OCI-LY7 (cell line): ENCODE results near the gene LACC1. TPM values are rescaled to one million over a fixed set of nuclear protein-coding genes. Genes with fewer than 3 reads are reported as not detected.

ENCODE experiments used
- BruUV-seq: library from RNA; stranded (reverse); fragments of 400-500 nt; replicated peaks from 2 replicates; lab custom pipeline; 2021; lab: Mats Ljungman, UMichigan
- CTCF ChIA-PET: fragments of 300-600 bp; sonication (Branson Sonifier 250); formaldehyde crosslinking; loops from one replicate; lab custom pipeline; 2022; ENCODE audit warnings: antibody characterized with exemption; ENCODE audit not compliant: unreplicated experiment; lab: Charles Lee
- POLR2A ChIA-PET: fragments of 300-600 bp; sonication (Branson Sonifier 250); formaldehyde crosslinking; loops from one replicate; lab custom pipeline; 2022; ENCODE audit warnings: antibody characterized with exemption; lab: Charles Lee
- DNase-seq: peaks from one replicate; pipeline ENCODE4 v3.0.0-alpha.2; 2015; ENCODE audit warnings: low spot score
- H2AFZ ChIP-seq: fragments of 200-600 bp; sonication (generic), shearing (Covaris generic); 2 replicates; pipeline ENCODE4 v1.6.1; 2014; ENCODE audit warnings: mild to moderate bottlenecking, antibody characterized with exemption, low read length, moderate library complexity
- H3K27ac ChIP-seq: fragments of 200-600 bp; sonication (generic); 2 replicates; pipeline ENCODE4 v1.5.1; 2014; ENCODE audit warnings: mixed run types, low read depth, mild to moderate bottlenecking, moderate library complexity, low read length, inconsistent platforms; ENCODE audit not compliant: poor library complexity, severe bottlenecking
- H3K36me3 ChIP-seq: fragments of 200-600 bp; sonication (generic); 2 replicates; pipeline ENCODE4 v1.6.1; 2014; ENCODE audit warnings: mild to moderate bottlenecking, antibody characterized with exemption, low read length, moderate library complexity, mixed read lengths; ENCODE audit not compliant: insufficient read depth
- H3K4me1 ChIP-seq: fragments of 200-600 bp; sonication (generic); 2 replicates; pipeline ENCODE4 v1.5.1; 2014; ENCODE audit warnings: mild to moderate bottlenecking, low read length; ENCODE audit not compliant: insufficient read depth, poor library complexity, severe bottlenecking
- H3K4me2 ChIP-seq: fragments of 200-600 bp; sonication (generic); 2 replicates; pipeline ENCODE4 v1.6.1; 2014; ENCODE audit warnings: mild to moderate bottlenecking, low read length
- H3K4me3 ChIP-seq: fragments of 200-600 bp; sonication (generic); 2 replicates; pipeline ENCODE4 v1.5.1; 2014; ENCODE audit warnings: mild to moderate bottlenecking, low read depth, low read length; ENCODE audit not compliant: poor library complexity, severe bottlenecking
- H3K79me2 ChIP-seq: fragments of 200-600 bp; sonication (generic); 2 replicates; pipeline ENCODE4 v1.6.1; 2016; ENCODE audit warnings: low read depth, mild to moderate bottlenecking, low read length, moderate library complexity, mixed read lengths; ENCODE audit not compliant: insufficient read depth
- H3K9me2 ChIP-seq: fragments of 200-600 bp; sonication (generic); 2 replicates; pipeline ENCODE4 v1.6.1; 2016; ENCODE audit warnings: mild to moderate bottlenecking, low read length, mixed read lengths; ENCODE audit not compliant: insufficient read depth
- H3K9me3 ChIP-seq: fragments of 200-600 bp; sonication (generic); 2 replicates; pipeline ENCODE4 v1.6.1; 2014; ENCODE audit warnings: mild to moderate bottlenecking, mixed run types, low read length, mixed read lengths
- H4K20me1 ChIP-seq: fragments of 200-600 bp; sonication (generic); 2 replicates; pipeline ENCODE4 v1.6.1; 2014; ENCODE audit warnings: mild to moderate bottlenecking, antibody characterized with exemption, low read length, moderate library complexity, mixed read lengths; ENCODE audit not compliant: insufficient read depth
- EZH2phosphoT487 ChIP-seq: fragments of 200-600 bp; sonication (generic); IDR thresholded peaks from 2 replicates; pipeline ENCODE4 v1.6.1; 2018; ENCODE audit warnings: low read depth, borderline replicate concordance, mild to moderate bottlenecking, mixed run types, antibody characterized with exemption, low read length, moderate library complexity, mixed read lengths
- intact Hi-C: fragments of 100-400 bp; cut with micrococcal nuclease; formaldehyde crosslinking; loops from one replicate; pipeline ENCODE4 v1.10.0; 2022; ENCODE audit not compliant: unreplicated experiment
- total RNA-seq, 2 experiments: library from RNA; depleted of rRNA in 1 of 2; stranded (reverse); fragments of >200 nt in 1 of 2; shearing (Covaris generic) in 1 of 2; gene quantifications; 2 replicates each; pipeline ENCODE4 v1.2.3, GENCODE V29; 2014 to 2022
- TF ChIP-seq, protein P1 (sequence below): fragments of 200-600 bp; sonication (generic); conservative IDR thresholded peaks from 2 replicates; pipeline ENCODE4 v1.5.1; 2014; ENCODE audit warnings: mild to moderate bottlenecking, antibody characterized with exemption, low read length, moderate library complexity, mixed read lengths

The LACC1 gene
- total RNA-seq, 2 experiments from 2014 or later, result 3.5 to 11.3 TPM

DNA sequence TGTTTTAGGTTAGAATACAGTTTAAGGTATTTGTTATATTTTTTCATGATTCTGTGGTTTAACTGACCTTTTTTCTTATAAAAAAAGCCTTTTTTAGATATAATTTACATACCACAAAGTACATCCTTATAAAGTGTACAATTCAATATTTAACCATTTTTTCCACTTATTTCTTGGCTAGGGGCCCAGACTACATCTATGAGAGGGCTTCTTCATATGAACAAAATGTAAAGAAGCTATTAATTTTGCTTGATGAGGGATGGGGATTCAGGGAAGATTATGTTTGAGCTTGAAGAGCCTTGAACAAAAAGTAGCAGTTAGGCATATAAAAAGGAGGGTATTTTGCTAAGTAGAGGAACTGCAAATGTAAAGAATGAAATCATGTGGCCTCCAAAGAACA is 2.4 kb upstream of the LACC1 start:
- TSS peak; percentile 52 for BruUV-seq
- H2AFZ ChIP-seq, result peak overlapping the region; percentile 3; the same call in 1 of the 2 replicates
- peak overlapping the region; percentile 93 for H3K4me2 ChIP-seq
- DNase-seq, result no peak
- POLR2A ChIA-PET, result interaction anchor here (0.5 to 1.5 kb wide), 3 partner anchors 9 to 1453 kb away, joined by 3 to 4 read pairs (median 3); no protein-coding TSS in a partner anchor
- H3K27ac ChIP-seq, result peak overlapping the region; percentile 48
- H4K20me1 ChIP-seq, result no peaks in the 10 kb centered on the region
- intact Hi-C loops, result loop anchor here (5.0 kb wide), 3 partner anchors 635 to 1040 kb away; partner anchors contain the start of gene TSC22D1
- CTCF ChIA-PET, result no interaction called here
- H3K4me1 ChIP-seq, result peaks cover 42% of the 10 kb centered on the region
- peaks cover 9% of the 10 kb centered on the region; the same call in 1 of the 2 replicates for H3K36me3 ChIP-seq
- H3K4me3 ChIP-seq, result peak overlapping the region; percentile 84
- TF ChIP-seq, protein P1, sequence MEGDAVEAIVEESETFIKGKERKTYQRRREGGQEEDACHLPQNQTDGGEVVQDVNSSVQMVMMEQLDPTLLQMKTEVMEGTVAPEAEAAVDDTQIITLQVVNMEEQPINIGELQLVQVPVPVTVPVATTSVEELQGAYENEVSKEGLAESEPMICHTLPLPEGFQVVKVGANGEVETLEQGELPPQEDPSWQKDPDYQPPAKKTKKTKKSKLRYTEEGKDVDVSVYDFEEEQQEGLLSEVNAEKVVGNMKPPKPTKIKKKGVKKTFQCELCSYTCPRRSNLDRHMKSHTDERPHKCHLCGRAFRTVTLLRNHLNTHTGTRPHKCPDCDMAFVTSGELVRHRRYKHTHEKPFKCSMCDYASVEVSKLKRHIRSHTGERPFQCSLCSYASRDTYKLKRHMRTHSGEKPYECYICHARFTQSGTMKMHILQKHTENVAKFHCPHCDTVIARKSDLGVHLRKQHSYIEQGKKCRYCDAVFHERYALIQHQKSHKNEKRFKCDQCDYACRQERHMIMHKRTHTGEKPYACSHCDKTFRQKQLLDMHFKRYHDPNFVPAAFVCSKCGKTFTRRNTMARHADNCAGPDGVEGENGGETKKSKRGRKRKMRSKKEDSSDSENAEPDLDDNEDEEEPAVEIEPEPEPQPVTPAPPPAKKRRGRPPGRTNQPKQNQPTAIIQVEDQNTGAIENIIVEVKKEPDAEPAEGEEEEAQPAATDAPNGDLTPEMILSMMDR, result no peak
- no peak for TF ChIP-seq EZH2phosphoT487
- H3K79me2 ChIP-seq, result peaks cover 19% of the 10 kb centered on the region; the same call in 1 of the 2 replicates
- no peaks in the 10 kb centered on the region for H3K9me2 ChIP-seq
- H3K9me3 ChIP-seq, result no peaks in the 10 kb centered on the region

DNA sequence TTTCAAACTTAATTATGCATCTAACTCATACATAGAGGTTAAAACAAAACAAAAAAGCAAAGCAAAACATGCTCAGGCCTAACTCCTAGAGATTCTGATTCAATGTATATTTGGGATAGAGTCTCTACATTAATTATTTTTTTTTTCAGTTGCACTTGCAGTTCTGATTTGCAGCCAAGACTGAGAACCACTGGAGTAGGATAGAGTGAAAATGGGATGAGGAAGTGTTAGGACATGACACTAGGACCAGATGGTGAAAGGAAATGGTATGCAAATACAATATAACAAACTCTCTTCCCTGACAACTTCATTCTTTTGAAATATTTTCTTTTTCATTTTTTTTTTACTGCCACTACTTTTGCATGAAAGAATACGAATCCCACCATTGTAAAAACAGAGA is 1.9 kb upstream of the LACC1 start:
- Histone ChIP-seq H3K4me3 (peak overlapping the region; percentile 84), H3K9me2 (no peaks in the 10 kb centered on the region), H2AFZ (peak overlapping the region; percentile 70; the same call in 1 of the 2 replicates), H3K4me1 (peaks cover 42% of the 10 kb centered on the region), H3K27ac (peak overlapping the region; percentile 48), H3K36me3 (peaks cover 10% of the 10 kb centered on the region; the same call in 1 of the 2 replicates), H3K79me2 (peaks cover 19% of the 10 kb centered on the region; the same call in 1 of the 2 replicates), H4K20me1 (no peaks in the 10 kb centered on the region), H3K9me3 (no peaks in the 10 kb centered on the region), H3K4me2 (peak overlapping the region; percentile 93)
- TF ChIP-seq, protein P1, result no peak
- no peak for TF ChIP-seq EZH2phosphoT487
- no TSS peak for BruUV-seq
- ChIA-PET POLR2A (interaction anchor here (0.5 to 1.5 kb wide), 3 partner anchors 9 to 1454 kb away, joined by 3 to 4 read pairs (median 3); no protein-coding TSS in a partner anchor), CTCF (no interaction called here)
- intact Hi-C loops, result loop anchor here (5.0 kb wide), 3 partner anchors 635 to 1040 kb away; partner anchors contain the start of gene TSC22D1
- peak; percentile 10 for DNase-seq
